Body of pancreas (tissue), 4 donors: ENCODE measurements around the gene DLAT. TPM values are rescaled to one million over a fixed set of nuclear protein-coding genes. Genes with fewer than 3 reads are reported as not detected.

ENCODE experiments used
- ATAC-seq: fragments of 150-250 bp; one replicate; pipeline ENCODE4 v1.9.1; 2016
- DNase-seq, 4 donors: peaks; one replicate each; pipeline ENCODE4 v3.0.0-alpha.2; 2019
- H3K27ac ChIP-seq, 4 donors: fragments of 200-600 bp; sonication (generic); 1 replicate in 3 of 4; 2 replicates in 1 of 4; pipeline versions ENCODE4 v1.5.1 to v1.6.1; 2016 to 2019; ENCODE audit warnings: mild to moderate bottlenecking in 1 of 4, mixed read lengths in 1 of 4, moderate library complexity in 1 of 4
- H3K27me3 ChIP-seq, 2 donors: fragments of 200-600 bp; sonication (generic); one replicate each; pipeline ENCODE4 v1.6.0; 2016; ENCODE audit warnings: mild to moderate bottlenecking in 1 of 2
- H3K36me3 ChIP-seq, 2 donors: fragments of 200-600 bp; sonication (generic); replicated peaks in 1 of 2; 2 replicates each; pipeline ENCODE4 v1.5.1; 2016; ENCODE audit warnings: low read depth in 2 of 2; ENCODE audit not compliant: insufficient read depth in 1 of 2
- H3K4me1 ChIP-seq: fragments of 200-600 bp; sonication (generic); one replicate; pipeline ENCODE4 v1.6.0; 2016
- H3K4me3 ChIP-seq, 2 donors: fragments of 200-600 bp; sonication (generic); 1 replicate in 1 of 2; 2 replicates in 1 of 2; pipeline ENCODE4 v1.5.1; 2016 to 2019
- H3K9me3 ChIP-seq, 3 donors: fragments of 200-600 bp; sonication (generic); 1 replicate in 2 of 3; 2 replicates in 1 of 3; pipeline ENCODE4 v1.5.1; 2016
- CTCF ChIP-seq, 7 experiments: fragments of 450-650 bp in 4 of 7; fragments of 200-600 bp in 3 of 7; sonication (generic) in 3 of 7; IDR thresholded peaks; one replicate each; pipeline ENCODE4 v1.5.1; 2016 to 2019; ENCODE audit warnings: antibody characterized with exemption in 7 of 7
- POLR2A ChIP-seq, 3 donors: fragments of 450-650 bp; IDR thresholded peaks; one replicate each; pipeline ENCODE4 v1.6.1; 2016; ENCODE audit warnings: antibody characterized with exemption in 3 of 3, mild to moderate bottlenecking in 2 of 3
- WGBS, 2 donors: methylation state at CpG; one replicate each; pipeline ENCODE4 v1.1.5; 2017; 5-methylcytosine and 5-hydroxymethylcytosine counted together
- intact Hi-C: fragments of 100-400 bp; cut with DNase I; formaldehyde crosslinking; loops from one replicate; pipeline ENCODE4 v1.15.1; 2023
- total RNA-seq, 2 donors: library from RNA; depleted of rRNA; stranded (reverse); fragments of >200 nt; gene quantifications; one replicate each; pipeline ENCODE4 v1.1.0, GENCODE V29; 2016

DLAT gene
- total RNA-seq, 2 donors from 2014 or later = 10.4 to 10.5 TPM

- ATAC-seq = no peak
- 60 to 78% methylated on average over 3 to 4 of the region's 4 CpGs for WGBS, 2 donors
- DNase-seq = no peak
- TF ChIP-seq POLR2A (IDR thresholded peaks at IDR 0.05) = no peak
- TF ChIP-seq CTCF (IDR thresholded peaks at IDR 0.05) = no peak
- H3K36me3 ChIP-seq = no peaks in the 10 kb centered on the region
- H3K9me3 ChIP-seq = no peaks in the 10 kb centered on the region
- no peak overlapping the region for H3K4me3 ChIP-seq
- H3K4me1 ChIP-seq = peaks cover 29% of the 10 kb centered on the region
- intact Hi-C loops = no loop called here
- H3K27ac ChIP-seq = no peak overlapping the region
- no peaks in the 10 kb centered on the region for H3K27me3 ChIP-seq
These were observed 12.3 kb upstream of the DLAT start for GRCh38 chr11:112012874-112013273.

- intact Hi-C loops = no loop called here
- H3K4me1 ChIP-seq = peaks cover 36% of the 10 kb centered on the region
- H3K27me3 ChIP-seq = no peaks in the 10 kb centered on the region
- DNase-seq (no peak), ATAC-seq (no peak)
- H3K27ac ChIP-seq = no peak overlapping the region
- 48 to 60% methylated on average over 4 of the region's 4 CpGs for WGBS, 2 donors
- no peak for TF ChIP-seq CTCF (IDR thresholded peaks at IDR 0.05)
- no peak for TF ChIP-seq POLR2A (IDR thresholded peaks at IDR 0.05)
- H3K36me3 ChIP-seq = no peaks in the 10 kb centered on the region
- no peaks in the 10 kb centered on the region for H3K9me3 ChIP-seq
- H3K4me3 ChIP-seq = no peak overlapping the region
These were observed 11.6 kb upstream of the DLAT start for GRCh38 chr11:112013497-112014164.

- no peaks in the 10 kb centered on the region for H3K27me3 ChIP-seq
- no peaks in the 10 kb centered on the region for H3K36me3 ChIP-seq
- H3K4me3 ChIP-seq = no peak overlapping the region
- TF ChIP-seq POLR2A (IDR thresholded peaks at IDR 0.05) = no peak
- TF ChIP-seq CTCF (IDR thresholded peaks at IDR 0.05) = no peak
- peaks cover 36% of the 10 kb centered on the region for H3K4me1 ChIP-seq
- H3K27ac ChIP-seq = peak overlapping the region; percentile 61 to 81 (median 74)
- 47 to 59% methylated on average over 13 of the region's 13 CpGs for WGBS, 2 donors
- ATAC-seq (peak; percentile 58), DNase-seq (peak; percentile 21 to 48 (median 36))
- H3K9me3 ChIP-seq = no peaks in the 10 kb centered on the region
- intact Hi-C loops = no loop called here
These were observed 9.0 kb upstream of the DLAT start for GRCh38 chr11:112016088-112016764.

GRCh38 chr11:112016765-112017376 lies 8.3 kb upstream of the DLAT start:
- Histone ChIP-seq H3K4me1 (peaks cover 36% of the 10 kb centered on the region), H3K27me3 (no peaks in the 10 kb centered on the region), H3K27ac (peak overlapping the region; percentile 61 to 81 (median 74)), H3K9me3 (no peaks in the 10 kb centered on the region), H3K36me3 (no peaks in the 10 kb centered on the region), H3K4me3 (no peak overlapping the region)
- no peak for TF ChIP-seq CTCF (IDR thresholded peaks at IDR 0.05)
- no peak for TF ChIP-seq POLR2A (IDR thresholded peaks at IDR 0.05)
- 24 to 28% methylated on average over 1 of the region's 1 CpG for WGBS, 2 donors
- peak in 3 of 4 donors; percentile 18 to 45 (median 39) for DNase-seq
- intact Hi-C loops = no loop called here
- ATAC-seq = peak; percentile 62
